Dermis microvascular lymphatic vessel endothelial cell (primary cell): Measurements from ENCODE around the gene TRIM68. TPM values are rescaled to one million over a fixed set of nuclear protein-coding genes. Genes with fewer than 3 reads are reported as not detected.
A peak's percentile ranks its signal among the peaks of the same experiment; 100 is the strongest.

Source experiments
- DNase-seq, 2 donors: peaks; one replicate each; pipeline versions ENCODE4 v3.0.0 to v3.0.0-alpha.2; 2010; ENCODE audit warnings: low read depth in 2 of 2
- total RNA-seq: library from RNA; depleted of rRNA; stranded (reverse); fragments of >200 nt; gene quantifications from 2 replicates; pipeline ENCODE4 v1.2.1, GENCODE V29; 2014

The TRIM68 gene
- total RNA-seq, 1 donor from 2014 or later = 7.4 TPM

GRCh38 chr11:4606231-4607015, 1.6 kb downstream of the TRIM68 start:
- peak in 1 of 2 donors; percentile 18 for DNase-seq

GRCh38 chr11:4605057-4605456, 3.0 kb downstream of the TRIM68 start:
- DNase-seq = no peak

DNA sequence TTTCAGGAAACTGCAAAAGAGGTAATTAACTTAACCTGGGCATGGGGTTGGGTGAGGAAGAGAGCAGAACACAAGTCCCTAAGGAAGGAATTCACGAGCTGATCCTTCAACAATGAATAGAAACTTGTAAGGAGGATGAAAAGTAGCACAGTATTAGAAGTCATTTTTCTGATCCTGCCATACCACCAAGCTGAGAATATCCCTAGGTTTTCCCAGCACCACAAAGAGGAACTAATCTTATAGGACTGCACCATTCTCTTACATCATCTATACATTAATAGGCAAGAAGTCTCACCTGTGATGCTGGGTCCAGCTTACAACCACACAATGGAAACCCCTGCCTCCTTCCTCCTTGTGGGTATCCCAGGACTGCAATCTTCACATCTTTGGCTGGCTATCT, 14.3 kb downstream of the TRIM68 start, which contains the start of gene OR52I1:
OR52I1 (plus strand) TSS at position 301 of the 400 bp plus-strand sequence; CDS start at position 301, 0 bp downstream.
- DNase-seq = no peak

- DNase-seq = no peak
Observed at GRCh38 chr11:4589017-4589416, 19.0 kb downstream of the TRIM68 start.

DNA sequence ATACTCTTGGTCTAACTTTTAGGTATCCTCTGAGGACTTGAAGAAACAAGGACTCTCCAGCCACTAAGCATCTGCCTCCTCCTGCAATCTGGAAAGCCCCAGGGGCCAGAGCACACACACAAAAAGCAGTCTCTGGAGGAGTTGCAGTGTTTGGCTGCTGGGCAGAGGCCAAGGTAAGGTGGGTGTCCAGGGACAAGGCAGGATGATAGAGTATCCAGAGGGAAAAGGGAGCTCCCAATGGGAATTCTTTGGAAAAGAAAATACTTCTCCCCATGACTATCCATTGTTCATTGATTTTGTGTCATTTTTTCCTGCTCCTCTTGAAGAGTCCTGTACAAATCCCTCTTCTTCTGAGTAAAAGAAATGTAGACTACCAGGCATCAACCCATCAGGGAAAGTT, 26.6 kb downstream of the TRIM68 start, which contains the start of gene OR52I2:
OR52I2 (plus strand) TSS at position 301 of the 400 bp plus-strand sequence.
- no peak for DNase-seq

GRCh38 chr11:4580124-4580523, 27.9 kb downstream of the TRIM68 start:
- no peak for DNase-seq

DNA sequence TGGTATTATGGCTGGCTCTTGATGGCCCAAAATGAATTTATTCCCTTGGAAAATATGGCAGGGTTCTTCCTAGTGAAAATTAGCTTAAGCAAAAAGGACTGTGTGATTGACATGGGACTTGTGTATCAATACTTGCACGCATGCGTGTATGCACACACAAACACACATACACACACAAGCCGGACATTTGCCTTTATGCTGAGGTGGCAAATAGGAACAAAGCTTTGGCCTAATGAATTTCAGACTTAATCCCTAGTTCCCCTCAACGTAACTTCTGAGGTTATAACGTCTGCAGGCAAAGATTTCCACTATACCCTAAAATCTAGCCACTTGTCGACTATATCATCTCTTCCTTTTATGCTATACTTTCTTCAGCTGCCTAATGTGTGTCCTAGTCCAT, 29.4 kb downstream of the TRIM68 start:
- DNase-seq = no peak

GRCh38 chr11:4577761-4578160, 30.3 kb downstream of the TRIM68 start:
- DNase-seq = no peak

DNA sequence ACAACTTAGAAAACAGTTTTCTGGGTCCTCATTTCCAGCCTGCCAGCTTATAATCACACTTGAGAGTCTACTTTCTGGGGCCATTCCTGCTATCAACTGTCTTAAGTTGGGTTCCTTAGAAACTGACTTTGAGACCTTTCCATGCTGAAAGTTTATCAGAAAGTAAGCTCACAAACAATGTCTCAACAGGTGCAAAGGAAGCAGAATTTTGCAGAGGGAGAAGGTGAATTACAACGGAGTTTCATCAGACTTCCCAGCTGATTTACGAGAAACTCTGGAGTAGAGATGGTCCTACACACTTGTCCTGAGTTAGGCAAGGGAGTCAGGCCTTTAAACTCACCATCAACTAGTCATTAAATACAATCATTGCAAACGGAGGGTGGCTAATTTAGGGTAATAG, 31.2 kb downstream of the TRIM68 start:
- no peak for DNase-seq

DNA sequence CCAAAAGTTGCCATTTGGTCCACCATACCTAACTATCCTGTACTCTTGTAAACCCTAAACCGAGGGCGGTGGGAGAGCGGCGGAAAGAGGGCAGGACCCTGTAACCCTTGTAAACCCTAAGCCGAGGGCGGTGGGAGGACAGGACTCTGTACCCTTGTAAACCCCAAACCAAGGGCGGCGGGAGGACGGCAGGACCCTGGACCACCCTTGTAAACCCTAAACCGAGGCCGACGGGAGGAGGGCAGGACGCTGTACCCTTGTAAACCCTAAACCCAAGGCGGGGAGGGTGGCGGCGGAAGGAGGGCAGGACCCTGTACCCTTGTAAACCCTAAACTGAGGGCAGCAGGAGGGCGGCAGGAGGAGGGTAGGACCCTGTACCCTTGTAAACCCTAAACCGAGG, 39.0 kb downstream of the TRIM68 start:
- DNase-seq = no peak

DNA sequence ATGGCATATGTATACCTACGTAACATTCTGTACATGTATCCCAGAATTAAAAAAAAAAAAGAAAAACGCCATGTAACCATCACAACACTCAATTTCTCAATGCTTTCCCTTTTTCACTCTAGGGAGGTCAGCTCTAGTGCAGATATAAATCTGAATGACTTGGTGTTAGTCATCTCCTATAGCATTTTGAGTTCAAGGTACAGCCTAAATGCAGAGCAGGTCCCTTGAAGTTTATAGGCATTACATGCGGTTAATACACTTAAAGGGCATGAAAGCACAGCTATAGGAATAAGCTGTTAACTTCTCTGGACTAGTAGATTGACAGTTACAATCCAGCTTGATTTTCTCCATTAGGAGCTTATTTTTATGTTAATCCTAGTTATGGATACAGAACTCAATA, 42.7 kb downstream of the TRIM68 start:
- DNase-seq = no peak

DNA sequence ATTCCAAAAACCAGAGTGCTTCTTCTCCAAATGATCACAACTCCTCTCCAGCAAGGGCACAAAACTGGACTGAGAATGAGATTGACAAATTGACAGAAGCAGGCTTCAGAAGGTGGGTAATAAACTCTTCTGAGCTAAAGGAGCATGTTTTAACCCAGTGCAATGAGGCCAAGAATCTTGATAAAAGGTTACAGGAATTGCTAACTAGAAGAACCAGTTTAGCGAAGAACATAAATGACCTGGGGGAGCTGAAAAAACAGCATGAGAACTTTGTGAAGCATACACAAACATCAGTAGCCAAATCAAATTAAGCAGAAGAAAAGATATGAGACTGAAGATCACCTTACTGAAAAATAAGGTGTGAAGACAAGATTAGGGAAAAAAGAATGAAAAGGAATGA, 47.6 kb downstream of the TRIM68 start:
- no peak for DNase-seq

GRCh38 chr11:4559527-4560440, 48.2 kb downstream of the TRIM68 start:
- DNase-seq = no peak

GRCh38 chr11:4551346-4551979, 56.6 kb downstream of the TRIM68 start:
- peak in 1 of 2 donors; percentile 24 for DNase-seq

Other genes starting within 250 kb of the TRIM68 start
- not detected in 2 replicates for gene OR52B4, start 239.8 kb downstream of the TRIM68 start, total RNA-seq
- 25.9 and 29.1 TPM in 2 replicates for gene TRIM21, start 214.5 kb downstream of the TRIM68 start, total RNA-seq
- not detected in 2 replicates for gene OR52K2, start 158.9 kb downstream of the TRIM68 start, total RNA-seq
- not detected in 2 replicates for gene OR52K1, start 125.6 kb downstream of the TRIM68 start, total RNA-seq
- not detected in 2 replicates for gene OR52M1, start 63.0 kb downstream of the TRIM68 start, total RNA-seq
- not detected in 2 replicates for gene OR52I2, start 26.5 kb downstream of the TRIM68 start, total RNA-seq
- gene OR52I1, start 14.2 kb downstream of the TRIM68 start, total RNA-seq = not detected in 2 replicates
- not detected in 2 replicates for gene OR51D1, start 29.2 kb upstream of the TRIM68 start, total RNA-seq
- gene OR51E1, start 35.8 kb upstream of the TRIM68 start, total RNA-seq = not detected in 2 replicates
- gene OR51E2, start 89.6 kb upstream of the TRIM68 start, total RNA-seq = not detected in 2 replicates
- not detected in 2 replicates for gene MMP26, start 96.6 kb upstream of the TRIM68 start, total RNA-seq
- gene OR51F1, start 161.7 kb upstream of the TRIM68 start, total RNA-seq = not detected in 2 replicates
- not detected in 2 replicates for gene OR52R1, start 196.1 kb upstream of the TRIM68 start, total RNA-seq
- gene OR51F2, start 213.1 kb upstream of the TRIM68 start, total RNA-seq = not detected in 2 replicates
- not detected in 2 replicates for gene OR51S1, start 241.0 kb upstream of the TRIM68 start, total RNA-seq